HG02870 (cell line): Measurements from ENCODE around the gene HHIP.
A peak's percentile ranks its signal among the peaks of the same experiment; 100 is the strongest.

Experiments
- ATAC-seq: cut with Tn5 transposase; IDR thresholded peaks from one replicate; pipeline ENCODE4 v1.9.1; 2021; ENCODE audit warnings: mild to moderate bottlenecking, moderate library complexity; ENCODE audit not compliant: unreplicated experiment

Gene HHIP

GRCh38 chr4:144703494-144703893 is 57.5 kb downstream of the HHIP start:
- ATAC-seq: no peak

- ATAC-seq: no peak
These were observed 59.9 kb downstream of the HHIP start for GRCh38 chr4:144705601-144706590.

- no peak for ATAC-seq
These were observed 63.2 kb downstream of the HHIP start for GRCh38 chr4:144709159-144709558.

GRCh38 chr4:144709793-144710525 is 64.0 kb downstream of the HHIP start:
- ATAC-seq: no peak

- ATAC-seq: no peak
These were observed 64.6 kb downstream of the HHIP start for GRCh38 chr4:144710526-144710912.

GRCh38 chr4:144711700-144712456 is 65.9 kb downstream of the HHIP start:
- ATAC-seq: no peak

GRCh38 chr4:144712775-144713174 is 66.8 kb downstream of the HHIP start:
- ATAC-seq: no peak

- no peak for ATAC-seq
These were observed 68.2 kb downstream of the HHIP start for GRCh38 chr4:144714166-144714565.

GRCh38 chr4:144715230-144715629 is 69.3 kb downstream of the HHIP start:
- peak; percentile 89 for ATAC-seq

- no peak for ATAC-seq
These were observed 70.8 kb downstream of the HHIP start for GRCh38 chr4:144716778-144717177.

- ATAC-seq: no peak
These were observed 73.1 kb downstream of the HHIP start for GRCh38 chr4:144718958-144719512.

- no peak for ATAC-seq
These were observed 74.5 kb downstream of the HHIP start for GRCh38 chr4:144720491-144720890.

- ATAC-seq: no peak
These were observed 76.0 kb downstream of the HHIP start for GRCh38 chr4:144721994-144722393.

GRCh38 chr4:144723471-144723870 is 77.5 kb downstream of the HHIP start:
- no peak for ATAC-seq

- no peak for ATAC-seq
These were observed 83.2 kb downstream of the HHIP start for GRCh38 chr4:144729175-144729574.

- ATAC-seq: no peak
These were observed 86.8 kb downstream of the HHIP start for GRCh38 chr4:144732584-144733428.

- no peak for ATAC-seq
These were observed 87.6 kb downstream of the HHIP start for GRCh38 chr4:144733566-144733965.

GRCh38 chr4:144734522-144734921 is 88.6 kb downstream of the HHIP start:
- ATAC-seq: no peak

- no peak for ATAC-seq
These were observed 92.7 kb downstream of the HHIP start for GRCh38 chr4:144738649-144739048.

GRCh38 chr4:144739511-144740033 is 93.6 kb downstream of the HHIP start:
- no peak for ATAC-seq
